Glutamatergic neuron (in vitro differentiated cells): ENCODE results near the gene PAK4. TPM values are rescaled to one million over a fixed set of nuclear protein-coding genes. Genes with fewer than 3 reads are reported as not detected.

Experiments used
- DNase-seq: peaks from one replicate; pipeline ENCODE4 v3.0.0; 2022
- H3K27ac Mint-ChIP-seq: one replicate; pipeline ENCODE4 v1.8.0; 2020; ENCODE audit warnings: mild to moderate bottlenecking, mixed read lengths, inconsistent platforms; ENCODE audit not compliant: unreplicated experiment
- H3K27me3 Mint-ChIP-seq: one replicate; pipeline ENCODE4 v1.8.0; 2020; ENCODE audit warnings: mild to moderate bottlenecking, moderate library complexity, mixed read lengths, inconsistent platforms; ENCODE audit not compliant: unreplicated experiment
- H3K36me3 Mint-ChIP-seq: one replicate; pipeline ENCODE4 v1.8.0; 2020; ENCODE audit warnings: mild to moderate bottlenecking, mixed read lengths, inconsistent platforms; ENCODE audit not compliant: unreplicated experiment
- H3K4me1 Mint-ChIP-seq: one replicate; pipeline ENCODE4 v1.8.0; 2020; ENCODE audit warnings: mild to moderate bottlenecking, low read depth, mixed read lengths, inconsistent platforms; ENCODE audit not compliant: unreplicated experiment
- H3K4me3 Mint-ChIP-seq: one replicate; pipeline ENCODE4 v1.8.0; 2020; ENCODE audit warnings: mild to moderate bottlenecking, mixed read lengths, inconsistent platforms; ENCODE audit not compliant: unreplicated experiment
- H3K9me3 Mint-ChIP-seq: one replicate; pipeline ENCODE4 v1.8.0; 2020; ENCODE audit warnings: mild to moderate bottlenecking, moderate library complexity, mixed read lengths, inconsistent platforms; ENCODE audit not compliant: unreplicated experiment
- total RNA-seq: library from RNA; stranded (reverse); fragmentation: NEBNext Ultra II Directional; extraction: Animal tissue kit (Norgen Biotek cat#: 25700); gene quantifications from one replicate; pipeline ENCODE4 v1.2.1, GENCODE V29; 2021; ENCODE audit not compliant: unreplicated experiment
- TF ChIP-seq, protein P1 (sequence below): fragments of 200-600 bp; sonication (generic); IDR thresholded peaks from one replicate; pipeline ENCODE4 v1.5.0; 2021; ENCODE audit not compliant: partially characterized antibody, unreplicated experiment

Gene PAK4
- total RNA-seq, 1 donor from 2014 or later: 52.5 TPM

GRCh38 chr19:39135701-39136100, 10.1 kb downstream of the PAK4 start:
- Mint-ChIP-seq H3K4me1 (peaks cover 60% of the 10 kb centered on the region), H3K27me3 (peaks cover 9% of the 10 kb centered on the region), H3K27ac (no peak overlapping the region), H3K9me3 (peaks cover 12% of the 10 kb centered on the region), H3K36me3 (no peaks in the 10 kb centered on the region), H3K4me3 (no peak overlapping the region)
- TF ChIP-seq, protein P1, sequence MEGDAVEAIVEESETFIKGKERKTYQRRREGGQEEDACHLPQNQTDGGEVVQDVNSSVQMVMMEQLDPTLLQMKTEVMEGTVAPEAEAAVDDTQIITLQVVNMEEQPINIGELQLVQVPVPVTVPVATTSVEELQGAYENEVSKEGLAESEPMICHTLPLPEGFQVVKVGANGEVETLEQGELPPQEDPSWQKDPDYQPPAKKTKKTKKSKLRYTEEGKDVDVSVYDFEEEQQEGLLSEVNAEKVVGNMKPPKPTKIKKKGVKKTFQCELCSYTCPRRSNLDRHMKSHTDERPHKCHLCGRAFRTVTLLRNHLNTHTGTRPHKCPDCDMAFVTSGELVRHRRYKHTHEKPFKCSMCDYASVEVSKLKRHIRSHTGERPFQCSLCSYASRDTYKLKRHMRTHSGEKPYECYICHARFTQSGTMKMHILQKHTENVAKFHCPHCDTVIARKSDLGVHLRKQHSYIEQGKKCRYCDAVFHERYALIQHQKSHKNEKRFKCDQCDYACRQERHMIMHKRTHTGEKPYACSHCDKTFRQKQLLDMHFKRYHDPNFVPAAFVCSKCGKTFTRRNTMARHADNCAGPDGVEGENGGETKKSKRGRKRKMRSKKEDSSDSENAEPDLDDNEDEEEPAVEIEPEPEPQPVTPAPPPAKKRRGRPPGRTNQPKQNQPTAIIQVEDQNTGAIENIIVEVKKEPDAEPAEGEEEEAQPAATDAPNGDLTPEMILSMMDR: no peak
- DNase-seq: no peak

- Mint-ChIP-seq H3K36me3 (no peaks in the 10 kb centered on the region), H3K4me3 (no peak overlapping the region), H3K27ac (no peak overlapping the region), H3K9me3 (peaks cover 14% of the 10 kb centered on the region), H3K4me1 (peaks cover 59% of the 10 kb centered on the region), H3K27me3 (peaks cover 9% of the 10 kb centered on the region)
- TF ChIP-seq, protein P1: no peak
- DNase-seq: no peak
Observed at GRCh38 chr19:39136225-39136940, 10.8 kb downstream of the PAK4 start.

- Mint-ChIP-seq H3K27me3 (peaks cover 9% of the 10 kb centered on the region), H3K4me1 (peaks cover 53% of the 10 kb centered on the region), H3K4me3 (peak overlapping the region; percentile 22), H3K27ac (peak overlapping the region; percentile 36), H3K36me3 (no peaks in the 10 kb centered on the region), H3K9me3 (peaks cover 16% of the 10 kb centered on the region)
- TF ChIP-seq, protein P1: no peak
- DNase-seq: no peak
Observed at GRCh38 chr19:39137131-39137530, 11.5 kb downstream of the PAK4 start.

DNA sequence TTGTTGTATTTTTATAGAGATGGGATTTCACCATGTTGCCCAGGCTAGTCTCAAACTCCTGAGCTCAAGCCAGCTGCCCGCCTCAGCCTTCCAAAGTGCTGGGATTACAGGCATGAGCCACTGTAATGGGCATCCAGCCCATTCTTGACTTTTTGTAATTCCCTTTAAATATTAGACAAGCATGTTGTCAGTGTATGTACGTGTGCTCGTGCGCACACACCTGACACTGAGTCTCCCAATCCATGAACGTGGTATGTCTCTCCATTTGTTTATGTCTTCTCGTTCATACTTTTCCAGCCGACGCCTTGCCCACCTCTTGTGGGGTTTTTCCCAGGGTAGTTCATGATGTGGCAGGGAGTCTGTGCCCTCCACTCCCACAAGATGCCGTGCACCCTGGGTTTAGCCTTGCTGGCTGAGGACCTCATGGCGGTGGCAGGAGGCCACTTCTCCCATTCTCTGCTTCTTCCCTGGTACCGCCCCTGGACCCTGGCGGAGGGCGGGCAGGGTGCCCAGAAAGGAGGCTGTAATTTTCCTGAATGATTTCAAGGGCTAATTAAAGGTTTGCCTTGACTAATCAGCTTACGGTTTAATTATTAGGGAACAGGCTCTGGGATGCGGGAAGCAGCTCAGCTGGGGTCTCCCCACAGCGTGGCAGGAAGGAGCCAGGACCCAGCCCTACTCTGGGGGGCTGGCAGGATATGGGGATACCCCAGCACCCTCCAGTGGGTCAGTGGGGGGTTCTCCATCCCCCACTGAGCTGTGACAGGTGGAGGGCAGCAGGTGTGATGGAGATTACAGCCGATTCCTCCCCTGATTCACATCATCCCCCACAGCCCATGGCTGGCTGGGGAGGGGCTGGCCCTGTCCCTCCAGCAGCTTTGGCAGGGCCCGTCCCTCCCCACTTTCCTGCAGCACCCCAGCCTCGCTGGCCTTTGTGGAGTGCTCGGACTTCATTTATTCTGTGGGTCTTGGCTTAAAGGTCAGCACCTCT, 12.9 kb downstream of the PAK4 start:
- Mint-ChIP-seq H3K27ac (no peak overlapping the region), H3K9me3 (peaks cover 10% of the 10 kb centered on the region), H3K27me3 (peaks cover 7% of the 10 kb centered on the region), H3K36me3 (no peaks in the 10 kb centered on the region), H3K4me1 (peaks cover 42% of the 10 kb centered on the region), H3K4me3 (no peak overlapping the region)
- no peak for DNase-seq
- TF ChIP-seq, protein P1: no peak
